PFSK-1 (cell line): ENCODE results near the gene SLCO2A1.

Source experiments
- FOXP2 ChIP-seq: optimal IDR thresholded peaks from 2 replicates; pipeline ENCODE3; 2011; ENCODE audit warnings: borderline replicate concordance, control low read depth, inconsistent platforms; ENCODE audit not compliant: insufficient read depth; ENCODE audit errors: extremely low read length, extremely low read depth
- POLR2AphosphoS5 ChIP-seq: IDR thresholded peaks from 2 replicates; pipeline ENCODE4 v1.6.1; 2012; ENCODE audit warnings: low read depth, mild to moderate bottlenecking, control low read depth, low read length, moderate library complexity
- SIN3A ChIP-seq: IDR thresholded peaks from 2 replicates; pipeline ENCODE4 v1.6.1; 2012; ENCODE audit warnings: mild to moderate bottlenecking, low read length, moderate library complexity, borderline replicate concordance; ENCODE audit not compliant: insufficient read depth
- TAF1 ChIP-seq: IDR thresholded peaks from 2 replicates; pipeline ENCODE4 v1.6.1; 2012; ENCODE audit warnings: low read length, control low read depth, borderline replicate concordance; ENCODE audit not compliant: insufficient read depth
- TF ChIP-seq, protein P1 (sequence below), 2 experiments: IDR thresholded peaks; 2 replicates each; pipeline versions ENCODE4 v1.6.1 to v1.8.0; 2011 to 2012; ENCODE audit warnings: low read depth in 2 of 2, low read length in 2 of 2, control low read depth in 1 of 2, inconsistent platforms in 1 of 2, mild to moderate bottlenecking in 1 of 2, moderate library complexity in 1 of 2; ENCODE audit not compliant: insufficient read depth in 1 of 2

Gene SLCO2A1

GRCh38 chr3:133915685-133916658 lies 113.8 kb downstream of the SLCO2A1 start:
- TF ChIP-seq, protein P1, sequence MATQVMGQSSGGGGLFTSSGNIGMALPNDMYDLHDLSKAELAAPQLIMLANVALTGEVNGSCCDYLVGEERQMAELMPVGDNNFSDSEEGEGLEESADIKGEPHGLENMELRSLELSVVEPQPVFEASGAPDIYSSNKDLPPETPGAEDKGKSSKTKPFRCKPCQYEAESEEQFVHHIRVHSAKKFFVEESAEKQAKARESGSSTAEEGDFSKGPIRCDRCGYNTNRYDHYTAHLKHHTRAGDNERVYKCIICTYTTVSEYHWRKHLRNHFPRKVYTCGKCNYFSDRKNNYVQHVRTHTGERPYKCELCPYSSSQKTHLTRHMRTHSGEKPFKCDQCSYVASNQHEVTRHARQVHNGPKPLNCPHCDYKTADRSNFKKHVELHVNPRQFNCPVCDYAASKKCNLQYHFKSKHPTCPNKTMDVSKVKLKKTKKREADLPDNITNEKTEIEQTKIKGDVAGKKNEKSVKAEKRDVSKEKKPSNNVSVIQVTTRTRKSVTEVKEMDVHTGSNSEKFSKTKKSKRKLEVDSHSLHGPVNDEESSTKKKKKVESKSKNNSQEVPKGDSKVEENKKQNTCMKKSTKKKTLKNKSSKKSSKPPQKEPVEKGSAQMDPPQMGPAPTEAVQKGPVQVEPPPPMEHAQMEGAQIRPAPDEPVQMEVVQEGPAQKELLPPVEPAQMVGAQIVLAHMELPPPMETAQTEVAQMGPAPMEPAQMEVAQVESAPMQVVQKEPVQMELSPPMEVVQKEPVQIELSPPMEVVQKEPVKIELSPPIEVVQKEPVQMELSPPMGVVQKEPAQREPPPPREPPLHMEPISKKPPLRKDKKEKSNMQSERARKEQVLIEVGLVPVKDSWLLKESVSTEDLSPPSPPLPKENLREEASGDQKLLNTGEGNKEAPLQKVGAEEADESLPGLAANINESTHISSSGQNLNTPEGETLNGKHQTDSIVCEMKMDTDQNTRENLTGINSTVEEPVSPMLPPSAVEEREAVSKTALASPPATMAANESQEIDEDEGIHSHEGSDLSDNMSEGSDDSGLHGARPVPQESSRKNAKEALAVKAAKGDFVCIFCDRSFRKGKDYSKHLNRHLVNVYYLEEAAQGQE (IDR thresholded peaks at IDR 0.05; ENCODE audit: insufficient read depth in 1 of 2, low read depth in 2 of 2, low read length in 2 of 2), result no peak
- TF ChIP-seq SIN3A, result no peak
- TF ChIP-seq FOXP2, result no peak
- no peak for TF ChIP-seq POLR2AphosphoS5
- TF ChIP-seq TAF1, result no peak

DNA sequence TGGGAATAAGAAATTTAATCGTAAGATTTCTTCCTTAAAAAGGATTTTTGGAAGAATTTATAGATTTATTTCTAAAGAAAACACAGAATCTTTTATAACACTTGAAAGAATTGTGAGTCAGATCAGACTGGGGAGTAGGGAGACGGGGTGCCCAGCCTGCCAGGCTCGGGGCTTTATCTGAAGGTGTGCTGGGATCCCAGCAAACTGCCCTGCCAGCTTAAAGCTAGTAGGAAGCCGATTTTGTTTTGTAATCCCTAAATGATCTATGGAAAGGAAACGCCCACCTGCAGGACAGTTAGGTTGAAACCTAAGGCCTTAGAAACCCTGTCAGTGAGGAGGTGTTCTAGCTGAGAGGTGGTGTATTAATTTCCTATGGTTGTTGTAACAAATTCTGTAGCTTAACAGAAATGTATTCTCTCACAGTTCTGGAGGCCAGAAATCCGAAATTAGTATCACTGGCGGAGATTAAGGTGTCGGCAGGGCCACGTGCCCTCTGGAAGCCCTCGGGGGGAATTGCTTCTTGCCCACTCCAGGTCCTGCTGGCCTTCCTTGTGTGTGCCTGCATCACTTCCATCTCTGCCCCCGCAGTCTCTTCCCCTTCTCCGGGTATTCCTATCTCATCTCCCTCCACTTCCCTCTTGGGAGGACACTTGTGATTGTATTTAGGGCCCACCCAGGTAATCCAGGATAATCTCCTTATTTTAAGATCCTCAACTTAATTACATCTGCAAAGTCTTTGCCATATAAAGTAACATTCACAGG lies 114.7 kb downstream of the SLCO2A1 start:
- no peak for TF ChIP-seq FOXP2
- TF ChIP-seq SIN3A, result no peak
- TF ChIP-seq, protein P1 (IDR thresholded peaks at IDR 0.05; ENCODE audit: insufficient read depth in 1 of 2, low read depth in 2 of 2, low read length in 2 of 2), result no peak
- TF ChIP-seq POLR2AphosphoS5, result no peak
- TF ChIP-seq TAF1, result no peak

- no peak for TF ChIP-seq SIN3A
- no peak for TF ChIP-seq FOXP2
- no peak for TF ChIP-seq TAF1
- TF ChIP-seq, protein P1 (IDR thresholded peaks at IDR 0.05; ENCODE audit: insufficient read depth in 1 of 2, low read depth in 2 of 2, low read length in 2 of 2), result no peak
- TF ChIP-seq POLR2AphosphoS5, result no peak
Observed at GRCh38 chr3:133910422-133910821, 119.3 kb downstream of the SLCO2A1 start.

- no peak for TF ChIP-seq POLR2AphosphoS5
- TF ChIP-seq, protein P1 (IDR thresholded peaks at IDR 0.05; ENCODE audit: insufficient read depth in 1 of 2, low read depth in 2 of 2, low read length in 2 of 2), result no peak
- TF ChIP-seq SIN3A, result no peak
- no peak for TF ChIP-seq TAF1
- TF ChIP-seq FOXP2, result no peak
Observed at GRCh38 chr3:133905376-133905775, 124.3 kb downstream of the SLCO2A1 start.
